Fibroblast of lung (primary cell): ENCODE data around the gene USP47. TPM values are rescaled to one million over a fixed set of nuclear protein-coding genes. Genes with fewer than 3 reads are reported as not detected.

Source experiments
- DNase-seq, 2 donors: peaks; one replicate each; pipeline versions ENCODE4 v3.0.0 to v3.0.0-alpha.2; 2010; ENCODE audit warnings: low read depth in 2 of 2
- H2AFZ ChIP-seq: 2 replicates; pipeline ENCODE4 v1.5.1; 2012; ENCODE audit warnings: low read length, control low read depth, inconsistent platforms
- H3K27ac ChIP-seq: 2 replicates; pipeline ENCODE4 v1.5.1; 2011; ENCODE audit warnings: low read length, control low read depth; ENCODE audit not compliant: insufficient read depth
- H3K27me3 ChIP-seq: 2 replicates; pipeline ENCODE4 v1.5.1; 2011; ENCODE audit warnings: mild to moderate bottlenecking, low read length; ENCODE audit not compliant: control insufficient read depth, insufficient read depth
- H3K36me3 ChIP-seq: 2 replicates; pipeline ENCODE4 v1.5.1; 2011; ENCODE audit warnings: low read length; ENCODE audit not compliant: control insufficient read depth, insufficient read depth
- H3K4me1 ChIP-seq: 2 replicates; pipeline ENCODE4 v1.5.1; 2011; ENCODE audit warnings: low read length; ENCODE audit not compliant: control insufficient read depth, insufficient read depth; ENCODE audit errors: extremely low read depth
- H3K4me2 ChIP-seq: 2 replicates; pipeline ENCODE4 v1.5.1; 2011; ENCODE audit warnings: low read length, control low read depth; ENCODE audit not compliant: insufficient read depth; ENCODE audit errors: extremely low read depth
- H3K4me3 ChIP-seq, 4 experiments: fragments of 200-600 bp in 1 of 4; sonication (generic) in 1 of 4; replicated peaks in 1 of 4; 2 replicates each; pipeline ENCODE4 v1.5.1; 2011 to 2016; ENCODE audit warnings: low read length in 4 of 4, low read depth in 3 of 4, mild to moderate bottlenecking in 3 of 4, control low read depth in 2 of 4, inconsistent platforms in 1 of 4, mixed read lengths in 1 of 4; ENCODE audit not compliant: insufficient read depth in 1 of 4; ENCODE audit errors: control extremely low read depth in 1 of 4
- H3K79me2 ChIP-seq: 2 replicates; pipeline ENCODE4 v1.5.1; 2012; ENCODE audit warnings: mild to moderate bottlenecking, low read length, inconsistent platforms; ENCODE audit not compliant: control insufficient read depth, insufficient read depth
- H3K9ac ChIP-seq: 2 replicates; pipeline ENCODE4 v1.5.1; 2011; ENCODE audit warnings: mild to moderate bottlenecking, low read length, control low read depth; ENCODE audit not compliant: insufficient read depth
- H3K9me3 ChIP-seq: 2 replicates; pipeline ENCODE4 v1.5.1; 2012; ENCODE audit warnings: low read depth, low read length; ENCODE audit not compliant: control insufficient read depth, insufficient read depth
- H4K20me1 ChIP-seq: 2 replicates; pipeline ENCODE4 v1.5.1; 2011; ENCODE audit warnings: low read length; ENCODE audit not compliant: control insufficient read depth, insufficient read depth; ENCODE audit errors: extremely low read depth
- CTCF ChIP-seq, 2 donors: IDR thresholded peaks in 1 of 2; conservative IDR thresholded peaks in 1 of 2; 1 replicate in 1 of 2; 2 replicates in 1 of 2; pipeline ENCODE4 v1.5.1; 2011 to 2012; ENCODE audit warnings: low read length in 2 of 2, control low read depth in 1 of 2, inconsistent platforms in 1 of 2, low read depth in 1 of 2, mild to moderate bottlenecking in 1 of 2
- EZH2 ChIP-seq: IDR thresholded peaks from 2 replicates; pipeline ENCODE4 v1.5.1; 2012; ENCODE audit warnings: low read length, control low read depth, mild to moderate bottlenecking; ENCODE audit errors: missing control alignments
- polyA plus RNA-seq, 2 donors: library from polyadenylated mRNA; depleted of rRNA in 1 of 2; stranded (reverse) in 1 of 2; unstranded in 1 of 2; fragments of >200 nt; gene quantifications; 2 replicates each; pipeline ENCODE4 v1.2.1, GENCODE V29; 2011 to 2012; ENCODE audit warnings: missing spikeins in 1 of 2
- total RNA-seq: library from RNA; depleted of rRNA; stranded (reverse); fragments of >200 nt; gene quantifications from 2 replicates; pipeline ENCODE4 v1.2.1, GENCODE V29; 2014

Gene USP47
- total and polyA plus RNA-seq, 2 donors (not counting 1 experiment from before 2014, with no cell fraction given), result 40.3 to 162 TPM

- Histone ChIP-seq H3K36me3 (peaks cover 2% of the 10 kb centered on the region), H3K27me3 (no peaks in the 10 kb centered on the region), H3K27ac (peak overlapping the region; percentile 95), H3K4me1 (peaks cover 77% of the 10 kb centered on the region), H2AFZ (no peak overlapping the region), H3K9me3 (no peaks in the 10 kb centered on the region), H3K4me2 (peak overlapping the region; percentile 54), H4K20me1 (no peaks in the 10 kb centered on the region), H3K79me2 (peaks cover 12% of the 10 kb centered on the region), H3K9ac (peak overlapping the region; percentile 62), H3K4me3 (no peak overlapping the region)
- TF ChIP-seq CTCF (conservative IDR thresholded peaks at IDR 0.05 in 1 of 2, IDR thresholded peaks at IDR 0.05 in 1 of 2; ENCODE audit: low read depth in 1 of 2, low read length in 2 of 2) (no peak), EZH2 (no peak)
- peak; percentile 82 to 84 for DNase-seq
Observed at GRCh38 chr11:11979488-11980117, 137.8 kb downstream of the USP47 start.

GRCh38 chr11:11980200-11980599 lies 138.4 kb downstream of the USP47 start:
- TF ChIP-seq CTCF (conservative IDR thresholded peaks at IDR 0.05 in 1 of 2, IDR thresholded peaks at IDR 0.05 in 1 of 2; ENCODE audit: low read depth in 1 of 2, low read length in 2 of 2) (no peak), EZH2 (no peak)
- DNase-seq, result no peak
- H3K27ac ChIP-seq, result peak overlapping the region; percentile 95
- peak overlapping the region; percentile 54 for H3K4me2 ChIP-seq
- H4K20me1 ChIP-seq, result no peaks in the 10 kb centered on the region
- peaks cover 14% of the 10 kb centered on the region for H3K79me2 ChIP-seq
- H3K36me3 ChIP-seq, result peaks cover 2% of the 10 kb centered on the region
- no peak overlapping the region for H3K4me3 ChIP-seq
- no peak overlapping the region for H2AFZ ChIP-seq
- H3K9ac ChIP-seq, result peak overlapping the region; percentile 58
- H3K4me1 ChIP-seq, result peaks cover 79% of the 10 kb centered on the region
- no peaks in the 10 kb centered on the region for H3K27me3 ChIP-seq
- H3K9me3 ChIP-seq, result no peaks in the 10 kb centered on the region

- DNase-seq, result peak in 1 of 2 donors; percentile 71
- H3K4me3 ChIP-seq, result no peak overlapping the region
- H3K36me3 ChIP-seq, result peaks cover 2% of the 10 kb centered on the region
- no peaks in the 10 kb centered on the region for H4K20me1 ChIP-seq
- no peak overlapping the region for H3K9ac ChIP-seq
- H3K4me1 ChIP-seq, result peaks cover 82% of the 10 kb centered on the region
- H3K9me3 ChIP-seq, result no peaks in the 10 kb centered on the region
- no peak overlapping the region for H3K4me2 ChIP-seq
- H2AFZ ChIP-seq, result no peak overlapping the region
- peaks cover 11% of the 10 kb centered on the region for H3K79me2 ChIP-seq
- TF ChIP-seq CTCF (conservative IDR thresholded peaks at IDR 0.05 in 1 of 2, IDR thresholded peaks at IDR 0.05 in 1 of 2; ENCODE audit: low read depth in 1 of 2, low read length in 2 of 2) (no peak), EZH2 (no peak)
- peak overlapping the region; percentile 95 for H3K27ac ChIP-seq
- no peaks in the 10 kb centered on the region for H3K27me3 ChIP-seq
Observed at GRCh38 chr11:11980841-11981308, 139.1 kb downstream of the USP47 start.
